Cardiac fibroblast (primary cell): ENCODE results near the gene RAMP3.

Experiments
- DNase-seq, 2 donors: peaks; one replicate each; pipeline versions ENCODE4 v3.0.0 to v3.0.0-alpha.2; 2010; ENCODE audit warnings: low read depth in 2 of 2
- H3K4me3 ChIP-seq, 2 donors: replicated peaks in 1 of 2; 1 replicate in 1 of 2; 2 replicates in 1 of 2; pipeline ENCODE4 v1.5.1; 2011; ENCODE audit warnings: low read depth in 2 of 2, low read length in 2 of 2, mild to moderate bottlenecking in 2 of 2, moderate library complexity in 1 of 2
- CTCF ChIP-seq: IDR thresholded peaks from one replicate; pipeline ENCODE4 v1.5.1; 2011; ENCODE audit warnings: low read depth, mild to moderate bottlenecking, low read length, inconsistent platforms

The RAMP3 gene

DNA sequence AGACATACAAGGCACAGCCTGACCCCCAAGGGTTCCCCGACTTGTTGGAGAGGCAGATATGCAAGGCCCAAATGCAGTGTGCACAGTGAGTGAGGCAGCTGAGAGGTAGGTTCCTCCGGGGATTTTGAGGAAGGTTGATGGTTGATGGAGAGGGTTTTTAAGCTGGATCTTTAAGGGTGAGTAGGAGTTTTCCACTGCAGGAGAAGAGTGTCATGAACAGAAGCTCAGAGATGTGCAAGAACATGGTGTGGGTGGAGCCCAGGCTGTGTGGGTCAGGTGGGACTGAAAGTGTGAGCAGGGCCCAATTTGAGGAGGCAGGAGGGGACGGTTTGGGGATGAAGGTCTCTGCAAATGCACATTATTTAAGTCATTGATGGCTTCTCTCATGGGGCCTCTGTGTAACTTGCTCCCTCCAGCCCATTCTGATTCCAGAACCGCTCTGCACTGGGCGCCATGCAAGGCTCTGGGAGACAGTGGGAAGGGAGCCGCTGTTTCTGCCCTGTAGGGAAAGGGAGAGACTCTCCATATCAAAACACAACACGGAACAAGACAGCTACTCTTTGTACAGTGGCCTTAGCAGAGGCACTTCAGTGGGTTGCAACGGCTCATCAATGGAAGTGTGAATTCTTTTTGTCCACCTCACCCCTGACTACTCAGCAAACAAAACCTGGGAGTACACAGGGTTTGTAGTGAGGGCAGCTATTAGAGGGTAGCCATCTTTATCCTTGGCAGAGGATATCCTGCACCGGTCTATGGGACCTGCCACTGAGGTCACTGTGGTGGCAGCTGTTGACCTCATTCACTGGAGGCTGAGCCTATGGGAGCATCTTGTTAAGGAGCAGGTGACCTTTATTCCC is 29.7 kb downstream of the RAMP3 start:
- no peak for DNase-seq
- TF ChIP-seq CTCF, result no peak
- H3K4me3 ChIP-seq, result no peak overlapping the region

- TF ChIP-seq CTCF, result no peak
- H3K4me3 ChIP-seq, result no peak overlapping the region
- no peak for DNase-seq
Observed at GRCh38 chr7:45187946-45188411, 30.4 kb downstream of the RAMP3 start.

DNA sequence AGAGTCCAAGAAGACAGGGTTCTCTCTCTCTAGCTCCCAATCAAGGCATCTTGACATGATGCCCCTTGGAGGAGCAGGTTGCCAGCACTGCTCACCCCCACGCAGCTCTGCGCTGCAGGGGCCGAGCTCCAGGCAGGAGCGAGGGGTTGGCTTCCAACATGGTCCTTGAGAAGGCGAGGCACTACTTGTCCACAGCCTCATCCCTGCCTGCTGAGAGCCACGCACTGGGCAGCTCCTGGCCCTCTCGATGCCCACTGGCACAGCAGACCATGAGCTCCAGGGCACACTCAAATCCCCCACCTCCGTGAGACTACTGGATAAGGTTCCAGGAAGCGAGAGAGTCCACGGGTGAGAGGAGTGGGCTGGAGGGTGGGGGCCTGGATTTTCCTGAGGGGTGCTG is 31.1 kb downstream of the RAMP3 start:
- DNase-seq, result no peak

GRCh38 chr7:45189151-45189970 is 31.8 kb downstream of the RAMP3 start:
- no peak for DNase-seq
- no peak for TF ChIP-seq CTCF
- no peak overlapping the region for H3K4me3 ChIP-seq

More for the DNA sequence above, 31.1 kb downstream of the RAMP3 start:
- H3K4me3 ChIP-seq, result no peak overlapping the region
- TF ChIP-seq CTCF, result no peak

GRCh38 chr7:45190406-45191165 is 33.0 kb downstream of the RAMP3 start:
- no peak overlapping the region for H3K4me3 ChIP-seq
- DNase-seq, result no peak
- TF ChIP-seq CTCF, result no peak

GRCh38 chr7:45191396-45191795 is 33.8 kb downstream of the RAMP3 start:
- no peak for DNase-seq
- no peak for TF ChIP-seq CTCF
- H3K4me3 ChIP-seq, result no peak overlapping the region
